Neuronal stem cell (in vitro differentiated cells): ENCODE results near the gene KHDC1L. TPM values are rescaled to one million over a fixed set of nuclear protein-coding genes. Genes with fewer than 3 reads are reported as not detected.
A peak's percentile ranks its signal among the peaks of the same experiment; 100 is the strongest.
"Not testable (repeated sequence)": the region's sequence is repeated elsewhere in the genome, so short reads cannot be mapped to it uniquely, and the experiment has no call there.

ENCODE experiments used
- DNase-seq: peaks from one replicate; pipeline ENCODE4 v3.0.0-alpha.2; 2013; ENCODE audit warnings: low spot score
- H2AFZ ChIP-seq: one replicate; pipeline ENCODE4 v1.6.1; 2013; ENCODE audit warnings: mild to moderate bottlenecking, low read length, inconsistent platforms
- H2AK5ac ChIP-seq: 2 replicates; pipeline ENCODE4 v1.6.1; 2013; ENCODE audit warnings: low read depth, mild to moderate bottlenecking, inconsistent platforms, low read length, moderate library complexity, mixed read lengths
- H2BK120ac ChIP-seq: 2 replicates; pipeline ENCODE4 v1.6.1; 2013; ENCODE audit warnings: low read depth, mild to moderate bottlenecking, inconsistent platforms, low read length, moderate library complexity, mixed read lengths
- H2BK12ac ChIP-seq: one replicate; pipeline ENCODE4 v1.6.1; 2013; ENCODE audit warnings: low read length, inconsistent platforms
- H2BK15ac ChIP-seq: 2 replicates; pipeline ENCODE4 v1.6.1; 2013; ENCODE audit warnings: mild to moderate bottlenecking, low read length, inconsistent platforms, mixed read lengths
- H2BK5ac ChIP-seq: one replicate; pipeline ENCODE4 v1.6.1; 2013; ENCODE audit warnings: inconsistent platforms, mild to moderate bottlenecking, low read length, moderate library complexity
- H3K14ac ChIP-seq: one replicate; pipeline ENCODE4 v1.6.1; 2013; ENCODE audit warnings: low read length, inconsistent platforms
- H3K18ac ChIP-seq: 2 replicates; pipeline ENCODE4 v1.6.1; 2013; ENCODE audit warnings: low read length, inconsistent platforms
- H3K23ac ChIP-seq: 2 replicates; pipeline ENCODE4 v1.6.1; 2013; ENCODE audit warnings: low read depth, mild to moderate bottlenecking, mixed read lengths, low read length, inconsistent platforms; ENCODE audit not compliant: poor library complexity
- H3K27ac ChIP-seq: replicated peaks from 3 replicates; pipeline ENCODE4 v1.5.1; 2013; ENCODE audit warnings: low read length, inconsistent platforms
- H3K27me3 ChIP-seq, 3 experiments: 2 replicates each; pipeline ENCODE4 v1.6.1; 2013; ENCODE audit warnings: low read length in 3 of 3, mild to moderate bottlenecking in 2 of 3, inconsistent platforms in 1 of 3, low read depth in 1 of 3, mixed read lengths in 1 of 3, moderate library complexity in 1 of 3; ENCODE audit not compliant: control insufficient read depth in 3 of 3, insufficient read depth in 3 of 3
- H3K36me3 ChIP-seq, 2 donors: replicated peaks in 1 of 2; 2 replicates each; pipeline ENCODE4 v1.6.1; 2013; ENCODE audit warnings: low read length in 2 of 2; ENCODE audit not compliant: control insufficient read depth in 2 of 2, insufficient read depth in 2 of 2
- H3K4ac ChIP-seq: 2 replicates; pipeline ENCODE4 v1.6.1; 2013; ENCODE audit warnings: inconsistent platforms, mild to moderate bottlenecking, low read length, moderate library complexity
- H3K4me1 ChIP-seq, 2 donors: 1 replicate in 1 of 2; 2 replicates in 1 of 2; pipeline ENCODE4 v1.6.1; 2013; ENCODE audit warnings: low read length in 2 of 2, low read depth in 1 of 2; ENCODE audit not compliant: control insufficient read depth in 2 of 2, insufficient read depth in 1 of 2
- H3K4me2 ChIP-seq: one replicate; pipeline ENCODE4 v1.6.1; 2013; ENCODE audit warnings: mild to moderate bottlenecking, low read length, inconsistent platforms; ENCODE audit not compliant: insufficient read depth, poor library complexity, severe bottlenecking
- H3K4me3 ChIP-seq, 2 donors: 2 replicates each; pipeline ENCODE4 v1.5.1; 2013; ENCODE audit warnings: low read length in 2 of 2, mild to moderate bottlenecking in 2 of 2, inconsistent platforms in 1 of 2, moderate library complexity in 1 of 2
- H3K79me1 ChIP-seq: one replicate; pipeline ENCODE4 v1.6.1; 2013; ENCODE audit warnings: low read depth, mild to moderate bottlenecking, inconsistent platforms, low read length, moderate library complexity
- H3K9ac ChIP-seq: one replicate; pipeline ENCODE4 v1.6.1; 2013; ENCODE audit warnings: mild to moderate bottlenecking, low read depth, low read length, inconsistent platforms; ENCODE audit not compliant: poor library complexity
- H3K9me3 ChIP-seq, 2 donors: replicated peaks in 1 of 2; 2 replicates each; pipeline versions ENCODE3 to v1.6.1; 2013; ENCODE audit warnings: low read length in 2 of 2, mild to moderate bottlenecking in 2 of 2, inconsistent platforms in 1 of 2, low read depth in 1 of 2, mixed read lengths in 1 of 2, moderate library complexity in 1 of 2; ENCODE audit not compliant: control insufficient read depth in 2 of 2, insufficient read depth in 1 of 2
- H4K8ac ChIP-seq: one replicate; pipeline ENCODE4 v1.6.1; 2013; ENCODE audit warnings: low read depth, mild to moderate bottlenecking, inconsistent platforms, low read length, moderate library complexity
- H4K91ac ChIP-seq: one replicate; pipeline ENCODE4 v1.6.1; 2013; ENCODE audit warnings: low read length, low read depth, mild to moderate bottlenecking, inconsistent platforms; ENCODE audit not compliant: poor library complexity
- WGBS, 2 donors: extraction: QIAGEN DNeasy Blood & Tissue Kit; methylation state at CpG; one replicate each; pipeline ENCODE4 v1.1.7; 2013; ENCODE audit warnings: missing lambda C conversion rate in 2 of 2, mixed read lengths in 1 of 2; ENCODE audit not compliant: insufficient read length in 2 of 2, insufficient replicate concordance in 1 of 2; ENCODE audit errors: extremely low coverage in 2 of 2; 5-methylcytosine and 5-hydroxymethylcytosine counted together
- polyA plus RNA-seq, 2 experiments: library from polyadenylated mRNA; stranded (reverse); fragments of 200-250 nt; gene quantifications; one replicate each; pipeline ENCODE4 v1.2.3, GENCODE V29; 2013

Gene KHDC1L
- 0.22 TPM for polyA plus RNA-seq (2013, experiment 1 of 2)
- polyA plus RNA-seq (2013, experiment 2 of 2): 0.24 TPM

- H2BK12ac ChIP-seq: no peak within 1 kb of the TSS
- no peak within 1 kb of the TSS for H3K4ac ChIP-seq
- H3K14ac ChIP-seq: no peak within 1 kb of the TSS
- no peak within 1 kb of the TSS for H3K4me2 ChIP-seq
- H4K8ac ChIP-seq: no peak within 1 kb of the TSS
- WGBS, 2 donors: no CpG with 5 or more reads among the region's 4 CpGs
- H3K79me1 ChIP-seq: peaks cover 2% of the 10 kb centered on the region
- H3K18ac ChIP-seq: no peak within 1 kb of the TSS
- no peak within 1 kb of the TSS for H3K27ac ChIP-seq
- no peak within 1 kb of the TSS for H2BK120ac ChIP-seq
- no peak within 1 kb of the TSS for H2AFZ ChIP-seq
- no peak within 1 kb of the TSS for H2AK5ac ChIP-seq
- no peak within 1 kb of the TSS for H2BK15ac ChIP-seq
- H4K91ac ChIP-seq: no peak within 1 kb of the TSS
- peaks cover 0 to 4% of the 10 kb centered on the region in 2 donors for H3K9me3 ChIP-seq
- H3K27me3 ChIP-seq: peaks cover 0 to 2% (median 0%) of the 10 kb centered on the region in 3 experiments
- DNase-seq: no peak
- no peak within 1 kb of the TSS for H3K23ac ChIP-seq
- no peak within 1 kb of the TSS for H3K4me3 ChIP-seq
- H3K36me3 ChIP-seq: no peaks in the 10 kb centered on the region
- H2BK5ac ChIP-seq: peak within 1 kb of the TSS; percentile 75
- no peaks in the 10 kb centered on the region for H3K4me1 ChIP-seq
- H3K9ac ChIP-seq: no peak within 1 kb of the TSS
Measured at GRCh38 chr6:73225396-73225795, at the start of gene KHDC1L. Gene KHDC1L, minus strand, starts transcription at chr6:73225496. Its CDS starts 88 bp downstream, at chr6:73225408.

GRCh38 chr6:73269296-73269695 is 44.0 kb upstream of the KHDC1L start:
- H4K8ac ChIP-seq, H2AFZ ChIP-seq, H3K23ac ChIP-seq, H2BK12ac ChIP-seq, H2BK15ac ChIP-seq, H3K9me3 ChIP-seq, H3K4me3 ChIP-seq, H3K4me1 ChIP-seq, H2BK5ac ChIP-seq, H3K14ac ChIP-seq, H3K18ac ChIP-seq, H2AK5ac ChIP-seq, H2BK120ac ChIP-seq, H3K9ac ChIP-seq, H3K27me3 ChIP-seq, H3K79me1 ChIP-seq, DNase-seq, H4K91ac ChIP-seq, H3K4me2 ChIP-seq, H3K4ac ChIP-seq, H3K27ac ChIP-seq: not testable (repeated sequence)
- no CpG with 5 or more reads among the region's 13 CpGs for WGBS, 2 donors
- H3K36me3 ChIP-seq: peaks cover under 1 to 57% of the 10 kb centered on the region in 2 donors

- not testable (repeated sequence) for H3K4ac ChIP-seq, H4K91ac ChIP-seq, H2BK15ac ChIP-seq, H2AK5ac ChIP-seq, DNase-seq, H3K9ac ChIP-seq, H3K4me2 ChIP-seq, H3K18ac ChIP-seq, H3K14ac ChIP-seq, H3K4me3 ChIP-seq, H4K8ac ChIP-seq, H2BK12ac ChIP-seq, H3K27ac ChIP-seq, H3K4me1 ChIP-seq, H3K23ac ChIP-seq, H3K27me3 ChIP-seq, H3K9me3 ChIP-seq, H2AFZ ChIP-seq, H2BK120ac ChIP-seq, H3K79me1 ChIP-seq, H2BK5ac ChIP-seq
- peaks cover 0 to 55% of the 10 kb centered on the region in 2 donors for H3K36me3 ChIP-seq
- no CpG with 5 or more reads among the region's 27 CpGs for WGBS, 2 donors
Measured at GRCh38 chr6:73268896-73269295, 43.6 kb upstream of the KHDC1L start.

- Histone ChIP-seq H3K9ac (no peak overlapping the region), H3K14ac (no peak overlapping the region), H3K27ac (no peak overlapping the region), H3K23ac (no peak overlapping the region), H2BK120ac (no peak overlapping the region), H2BK12ac (no peak overlapping the region), H2AFZ (no peak overlapping the region), H2AK5ac (no peak overlapping the region), H3K4me1 (peaks cover 0 to 6% of the 10 kb centered on the region in 2 donors), H2BK15ac (no peak overlapping the region), H3K36me3 (peaks cover 0 to 29% of the 10 kb centered on the region in 2 donors), H2BK5ac (no peak overlapping the region), H3K4ac (no peak overlapping the region), H3K9me3 (peaks cover 0 to 7% of the 10 kb centered on the region in 2 donors), H3K18ac (no peak overlapping the region), H3K27me3 (no peaks in the 10 kb centered on the region), H3K79me1 (no peaks in the 10 kb centered on the region), H3K4me2 (no peak overlapping the region), H4K91ac (no peak overlapping the region), H3K4me3 (no peak overlapping the region), H4K8ac (no peak overlapping the region)
- no CpG with 5 or more reads among the region's 3 CpGs for WGBS, 2 donors
- no peak for DNase-seq
Measured at GRCh38 chr6:73264446-73264845, 39.1 kb upstream of the KHDC1L start.
